H1 (cell line): ENCODE data around the gene PLPPR1. TPM values are rescaled to one million over a fixed set of nuclear protein-coding genes. Genes with fewer than 3 reads are reported as not detected.

Source experiments
- CTCF ChIA-PET: fragments of 300-600 bp; sonication (Branson Sonifier 250); formaldehyde crosslinking; loops from one replicate; lab custom pipeline; 2021; ENCODE audit not compliant: partially characterized antibody; lab: Charles Lee
- POLR2A ChIA-PET: fragments of 300-600 bp; sonication (Branson Sonifier 250); formaldehyde crosslinking; loops from one replicate; lab custom pipeline; 2021; ENCODE audit warnings: inconsistent platforms; ENCODE audit not compliant: partially characterized antibody; lab: Charles Lee
- DNase-seq, 2 experiments: peaks; one replicate each; pipeline versions ENCODE4 v3.0.0 to v3.0.0-alpha.2; 2010 to 2022; ENCODE audit warnings: low spot score in 2 of 2, low read depth in 1 of 2, mixed read lengths in 1 of 2
- FAIRE-seq: peaks from 2 replicates; lab custom pipeline; 2011; peaks lifted over from hg19 to GRCh38; lab: Jason Lieb, UNC
- H2AFZ ChIP-seq: 2 replicates; pipeline ENCODE4 v1.8.1; 2012; ENCODE audit warnings: low read length, inconsistent platforms
- H2AK5ac ChIP-seq: 2 replicates; pipeline ENCODE4 v1.6.1; 2013; ENCODE audit warnings: low read depth, low read length
- H2BK120ac ChIP-seq: replicated peaks from 2 replicates; pipeline ENCODE3; 2013; ENCODE audit warnings: low read depth, low read length, inconsistent platforms
- H2BK12ac ChIP-seq: 2 replicates; pipeline ENCODE4 v1.6.1; 2013; ENCODE audit warnings: low read depth, low read length
- H2BK15ac ChIP-seq: 2 replicates; pipeline ENCODE4 v1.6.1; 2013; ENCODE audit warnings: low read length
- H2BK20ac ChIP-seq: 2 replicates; pipeline ENCODE4 v1.6.1; 2013; ENCODE audit warnings: low read length
- H2BK5ac ChIP-seq: 2 replicates; pipeline ENCODE4 v1.6.1; 2013; ENCODE audit warnings: low read depth, low read length
- H3K14ac ChIP-seq: 2 replicates; pipeline ENCODE4 v1.6.1; 2013; ENCODE audit warnings: inconsistent platforms; ENCODE audit not compliant: insufficient read length
- H3K18ac ChIP-seq: 2 replicates; pipeline ENCODE4 v1.6.1; 2013; ENCODE audit warnings: low read length; ENCODE audit errors: extremely low read depth
- H3K23ac ChIP-seq: 2 replicates; pipeline ENCODE4 v1.6.1; 2013; ENCODE audit warnings: inconsistent platforms; ENCODE audit not compliant: insufficient read length
- H3K23me2 ChIP-seq: 2 replicates; pipeline ENCODE4 v1.6.1; 2013; ENCODE audit warnings: low read depth, low read length
- H3K27ac ChIP-seq: 2 replicates; pipeline ENCODE4 v1.6.1; 2011; ENCODE audit warnings: low read depth, low read length, inconsistent platforms
- H3K27me3 ChIP-seq, 4 experiments: replicated peaks in 1 of 4; 1 replicate in 1 of 4; 2 replicates in 3 of 4; pipeline versions ENCODE4 v1.6.1 to v1.8.1; 2011 to 2013; ENCODE audit warnings: low read length in 3 of 4, mild to moderate bottlenecking in 3 of 4, inconsistent platforms in 2 of 4, mixed read lengths in 2 of 4, moderate library complexity in 1 of 4; ENCODE audit not compliant: control insufficient read depth in 3 of 4, insufficient read depth in 3 of 4; ENCODE audit errors: extremely low read depth in 1 of 4
- H3K36me3 ChIP-seq, 4 experiments: 2 replicates each; pipeline versions ENCODE4 v1.6.1 to v1.8.1; 2011 to 2013; ENCODE audit warnings: mild to moderate bottlenecking in 4 of 4, low read length in 3 of 4, moderate library complexity in 2 of 4, control low read depth in 1 of 4, inconsistent platforms in 1 of 4; ENCODE audit not compliant: insufficient read depth in 4 of 4, control insufficient read depth in 2 of 4
- H3K4ac ChIP-seq: replicated peaks from 2 replicates; pipeline ENCODE3; 2013; ENCODE audit warnings: low read length, low read depth, mixed read lengths, inconsistent platforms; ENCODE audit not compliant: insufficient read length
- H3K4me1 ChIP-seq, 4 experiments: replicated peaks in 1 of 4; 1 replicate in 1 of 4; 2 replicates in 3 of 4; pipeline versions ENCODE4 v1.6.1 to v1.8.1; 2011 to 2013; ENCODE audit warnings: low read length in 3 of 4, inconsistent platforms in 2 of 4, mixed read lengths in 1 of 4; ENCODE audit not compliant: insufficient read depth in 4 of 4, control insufficient read depth in 3 of 4
- H3K4me2 ChIP-seq, 2 experiments: 2 replicates each; pipeline versions ENCODE4 v1.6.1 to v1.8.1; 2011 to 2013; ENCODE audit warnings: low read depth in 2 of 2, low read length in 2 of 2, control low read depth in 1 of 2, inconsistent platforms in 1 of 2, mild to moderate bottlenecking in 1 of 2; ENCODE audit not compliant: insufficient read depth in 1 of 2
- H3K4me3 ChIP-seq, 4 experiments: fragments of 200-600, 300-600 bp in 1 of 4; sonication (generic), shearing (Covaris generic), sonication (Bioruptor Twin) in 1 of 4; 2 replicates each; pipeline versions ENCODE4 v1.5.1 to v1.8.1; 2011 to 2016; ENCODE audit warnings: low read length in 4 of 4, low read depth in 3 of 4, control low read depth in 2 of 4, inconsistent platforms in 2 of 4, mild to moderate bottlenecking in 2 of 4, mixed read lengths in 1 of 4, moderate library complexity in 1 of 4; ENCODE audit not compliant: insufficient read depth in 2 of 4; ENCODE audit errors: extremely low read depth in 1 of 4
- H3K56ac ChIP-seq: replicated peaks from 2 replicates; pipeline ENCODE3; 2013; ENCODE audit warnings: low read depth, mild to moderate bottlenecking, mixed read lengths, low read length, inconsistent platforms; ENCODE audit not compliant: insufficient read length
- H3K79me1 ChIP-seq: 2 replicates; pipeline ENCODE4 v1.6.1; 2013; ENCODE audit warnings: low read depth, low read length, control low read depth
- H3K79me2 ChIP-seq, 2 experiments: 2 replicates each; pipeline versions ENCODE4 v1.6.1 to v1.8.1; 2012 to 2013; ENCODE audit warnings: low read length in 2 of 2, mild to moderate bottlenecking in 2 of 2, inconsistent platforms in 1 of 2; ENCODE audit not compliant: insufficient read depth in 2 of 2, control insufficient read depth in 1 of 2
- H3K9ac ChIP-seq, 4 experiments: replicated peaks in 1 of 4; 1 replicate in 1 of 4; 2 replicates in 3 of 4; pipeline versions ENCODE4 v1.6.1 to v1.8.1; 2011 to 2013; ENCODE audit warnings: low read depth in 3 of 4, low read length in 3 of 4, control low read depth in 2 of 4, mild to moderate bottlenecking in 2 of 4, moderate library complexity in 2 of 4, inconsistent platforms in 1 of 4; ENCODE audit errors: extremely low read depth in 1 of 4
- H3K9me3 ChIP-seq, 2 experiments: 2 replicates each; pipeline versions ENCODE4 v1.6.1 to v1.8.1; 2012 to 2013; ENCODE audit warnings: mild to moderate bottlenecking in 2 of 2, moderate library complexity in 2 of 2, control low read depth in 1 of 2, inconsistent platforms in 1 of 2, low read depth in 1 of 2, low read length in 1 of 2, mixed read lengths in 1 of 2; ENCODE audit not compliant: insufficient read depth in 2 of 2
- H4K20me1 ChIP-seq, 2 experiments: replicated peaks in 1 of 2; 2 replicates each; pipeline versions ENCODE3 to v1.8.1; 2011 to 2013; ENCODE audit warnings: inconsistent platforms in 2 of 2, low read length in 2 of 2, mild to moderate bottlenecking in 1 of 2; ENCODE audit not compliant: insufficient read depth in 2 of 2, control insufficient read depth in 1 of 2
- H4K5ac ChIP-seq: 2 replicates; pipeline ENCODE4 v1.6.1; 2013; ENCODE audit warnings: low read length, low read depth, mixed read lengths, inconsistent platforms; ENCODE audit not compliant: insufficient read length
- H4K8ac ChIP-seq: 2 replicates; pipeline ENCODE4 v1.8.0; 2013; ENCODE audit warnings: mild to moderate bottlenecking, moderate library complexity, low read length, inconsistent platforms; ENCODE audit not compliant: insufficient read depth; ENCODE audit errors: extremely low read depth
- H4K91ac ChIP-seq: replicated peaks from 2 replicates; pipeline ENCODE3; 2013; ENCODE audit warnings: low read length, mixed read lengths, inconsistent platforms; ENCODE audit not compliant: insufficient read length
- BACH1 ChIP-seq: IDR thresholded peaks from 2 replicates; pipeline ENCODE4 v1.6.1; 2012; ENCODE audit warnings: low read length, improper control_type of control experiment
- CEBPB ChIP-seq: IDR thresholded peaks from 2 replicates; pipeline ENCODE4 v1.6.1; 2012; ENCODE audit warnings: low read depth, low read length
- NRF1 ChIP-seq: IDR thresholded peaks from 2 replicates; pipeline ENCODE4 v1.6.1; 2011; ENCODE audit warnings: mild to moderate bottlenecking, low read depth, low read length, improper control_type of control experiment
- PHF8 ChIP-seq: fragments of 200-600 bp; sonication (generic); conservative IDR thresholded peaks from 2 replicates; pipeline ENCODE4 v1.7.1; 2012; ENCODE audit warnings: low read depth, mild to moderate bottlenecking, inconsistent platforms, low read length, moderate library complexity
- POLR2AphosphoS5 ChIP-seq: IDR thresholded peaks from 2 replicates; pipeline ENCODE4 v1.6.1; 2011; ENCODE audit warnings: low read depth, low read length
- RBBP5 ChIP-seq: IDR thresholded peaks from 2 replicates; pipeline ENCODE4 v1.7.1; 2012; ENCODE audit warnings: low read depth, mild to moderate bottlenecking, inconsistent platforms, low read length, moderate library complexity, borderline replicate concordance
- SP2 ChIP-seq: IDR thresholded peaks from 2 replicates; pipeline ENCODE4 v1.6.1; 2012; ENCODE audit warnings: mild to moderate bottlenecking, low read length, inconsistent platforms
- TEAD4 ChIP-seq: IDR thresholded peaks from 2 replicates; pipeline ENCODE4 v1.6.1; 2012; ENCODE audit warnings: low read depth, low read length, inconsistent platforms, mixed read lengths
- WGBS, 2 experiments: shearing (Covaris generic) in 1 of 2; methylation state at CpG; one replicate each; pipeline versions ENCODE4 v1.1.6 to v1.1.7; 2013 to 2015; ENCODE audit warnings: low lambda C conversion rate in 2 of 2, mixed read lengths in 2 of 2, inconsistent platforms in 1 of 2, low coverage in 1 of 2, missing lambda C conversion rate in 1 of 2; ENCODE audit not compliant: insufficient replicate concordance in 2 of 2, insufficient coverage in 1 of 2, insufficient read length in 1 of 2; ENCODE audit errors: extremely low coverage in 1 of 2, missing lambda C conversion rate in 1 of 2; 5-methylcytosine and 5-hydroxymethylcytosine counted together
- polyA plus RNA-seq, 7 experiments: library from polyadenylated mRNA; depleted of rRNA in 3 of 7; stranded (reverse) in 5 of 7; unstranded in 2 of 7; fragments of >200 nt in 5 of 7; fragments of 200-250 nt in 2 of 7; gene quantifications; 1 replicate in 5 of 7; 2 replicates in 1 of 7; 4 replicates in 1 of 7; pipeline versions ENCODE4 v1.2.1 to v1.2.3, GENCODE V29; 2011 to 2013; ENCODE audit warnings: missing spikeins in 2 of 7, mixed read lengths in 2 of 7
- total RNA-seq: library from RNA; stranded (reverse); fragmentation: NEBNext Ultra II Directional; extraction: Animal tissue kit (Norgen Biotek cat#: 25700); gene quantifications from 2 replicates; pipeline ENCODE4 v1.2.1, GENCODE V29; 2021

Gene PLPPR1
- total and polyA plus RNA-seq, 2 of the 8 experiments (the other 6 are each of a cell fraction or from before 2014, with no cell fraction given), result 1.4 to 1.8 TPM

DNA sequence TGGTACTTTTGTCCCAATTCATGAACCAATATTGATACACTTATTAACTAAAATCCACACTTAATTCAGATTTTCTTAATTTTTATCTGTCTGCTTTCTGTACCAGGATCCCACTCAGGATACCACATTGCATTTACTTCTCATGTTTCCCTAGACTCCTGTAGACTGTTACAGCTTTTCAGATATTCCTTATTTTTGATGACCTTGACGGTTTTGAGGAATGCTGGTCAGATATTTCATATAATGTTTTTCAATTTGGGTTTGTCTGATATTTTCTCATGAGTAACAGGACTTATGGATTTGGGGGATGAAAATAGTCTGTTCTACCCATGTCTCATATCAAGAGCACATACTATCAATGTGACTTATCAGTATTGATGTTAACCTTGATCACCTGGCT lies 37.4 kb downstream of the PLPPR1 start:
- Histone ChIP-seq H3K4ac (no peak overlapping the region), H3K4me1 (no peaks in the 10 kb centered on the region), H3K36me3 (no peaks in the 10 kb centered on the region), H3K14ac (no peak overlapping the region), H3K23me2 (no peaks in the 10 kb centered on the region), H2AFZ (no peak overlapping the region), H2BK5ac (no peak overlapping the region), H4K8ac (no peak overlapping the region), H2BK20ac (no peak overlapping the region), H3K56ac (no peak overlapping the region), H2BK15ac (no peak overlapping the region), H3K27me3 (no peaks in the 10 kb centered on the region), H3K79me2 (no peaks in the 10 kb centered on the region), H3K79me1 (no peaks in the 10 kb centered on the region), H2BK120ac (no peak overlapping the region), H4K20me1 (no peaks in the 10 kb centered on the region), H2BK12ac (no peak overlapping the region), H4K5ac (no peak overlapping the region), H3K4me3 (no peak overlapping the region), H3K27ac (no peak overlapping the region), H3K18ac (no peak overlapping the region), H4K91ac (no peak overlapping the region), H2AK5ac (no peak overlapping the region), H3K4me2 (no peak overlapping the region), H3K9me3 (no peaks in the 10 kb centered on the region), H3K23ac (no peak overlapping the region), H3K9ac (no peak overlapping the region)
- CTCF ChIA-PET, result interaction anchor here (0.5 kb wide), 1 partner anchor 28 kb away, joined by 4 read pairs; no protein-coding TSS in a partner anchor
- 89% methylated on average over 1 of the region's 1 CpG; no CpG with 5 or more reads in 1 of the 2 experiments for WGBS, 2 experiments
- DNase-seq (no peak), FAIRE-seq (no peak)
- no peak for TF ChIP-seq TEAD4
- TF ChIP-seq NRF1, result no peak
- no peak for TF ChIP-seq PHF8
- no peak for TF ChIP-seq BACH1
- TF ChIP-seq RBBP5, result no peak
- no peak for TF ChIP-seq SP2
- TF ChIP-seq POLR2AphosphoS5, result no peak
- TF ChIP-seq CEBPB, result no peak
- POLR2A ChIA-PET, result no interaction called here
